ENCODE data around the gene GPRIN3.
"Not testable (repeated sequence)": the region's sequence is repeated elsewhere in the genome, so short reads cannot be mapped to it uniquely, and the experiment has no call there.

The GPRIN3 gene

DNA sequence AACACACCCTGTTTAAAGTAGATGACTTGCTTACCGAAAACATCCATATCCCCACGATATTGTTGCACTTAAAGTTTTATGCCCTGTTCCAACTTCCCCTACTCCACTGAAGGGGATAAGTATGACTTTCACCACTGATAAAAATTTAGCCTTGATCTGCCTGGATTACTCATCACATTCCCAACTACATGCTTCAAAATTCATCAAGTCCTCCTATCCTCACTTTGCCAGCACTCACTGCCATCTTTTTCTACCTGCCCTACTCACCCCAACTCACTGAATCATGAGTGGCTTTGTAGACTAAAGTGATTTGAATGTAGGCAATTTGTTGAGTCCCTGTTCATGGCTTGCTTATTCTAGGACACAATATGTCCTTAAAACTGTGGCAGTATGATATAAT, 12.2 kb upstream of the GPRIN3 start:
- H3K4me3 ChIP-seq (replicated peaks; ENCODE audit: low read depth, low read length): no peak overlapping the region
- DNase-seq (ENCODE audit: extremely low read depth, low read depth): no peak
- TF ChIP-seq, protein P1, sequence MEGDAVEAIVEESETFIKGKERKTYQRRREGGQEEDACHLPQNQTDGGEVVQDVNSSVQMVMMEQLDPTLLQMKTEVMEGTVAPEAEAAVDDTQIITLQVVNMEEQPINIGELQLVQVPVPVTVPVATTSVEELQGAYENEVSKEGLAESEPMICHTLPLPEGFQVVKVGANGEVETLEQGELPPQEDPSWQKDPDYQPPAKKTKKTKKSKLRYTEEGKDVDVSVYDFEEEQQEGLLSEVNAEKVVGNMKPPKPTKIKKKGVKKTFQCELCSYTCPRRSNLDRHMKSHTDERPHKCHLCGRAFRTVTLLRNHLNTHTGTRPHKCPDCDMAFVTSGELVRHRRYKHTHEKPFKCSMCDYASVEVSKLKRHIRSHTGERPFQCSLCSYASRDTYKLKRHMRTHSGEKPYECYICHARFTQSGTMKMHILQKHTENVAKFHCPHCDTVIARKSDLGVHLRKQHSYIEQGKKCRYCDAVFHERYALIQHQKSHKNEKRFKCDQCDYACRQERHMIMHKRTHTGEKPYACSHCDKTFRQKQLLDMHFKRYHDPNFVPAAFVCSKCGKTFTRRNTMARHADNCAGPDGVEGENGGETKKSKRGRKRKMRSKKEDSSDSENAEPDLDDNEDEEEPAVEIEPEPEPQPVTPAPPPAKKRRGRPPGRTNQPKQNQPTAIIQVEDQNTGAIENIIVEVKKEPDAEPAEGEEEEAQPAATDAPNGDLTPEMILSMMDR (IDR thresholded peaks at IDR 0.05; ENCODE audit: low read depth, low read length, missing control alignments): no peak

DNA sequence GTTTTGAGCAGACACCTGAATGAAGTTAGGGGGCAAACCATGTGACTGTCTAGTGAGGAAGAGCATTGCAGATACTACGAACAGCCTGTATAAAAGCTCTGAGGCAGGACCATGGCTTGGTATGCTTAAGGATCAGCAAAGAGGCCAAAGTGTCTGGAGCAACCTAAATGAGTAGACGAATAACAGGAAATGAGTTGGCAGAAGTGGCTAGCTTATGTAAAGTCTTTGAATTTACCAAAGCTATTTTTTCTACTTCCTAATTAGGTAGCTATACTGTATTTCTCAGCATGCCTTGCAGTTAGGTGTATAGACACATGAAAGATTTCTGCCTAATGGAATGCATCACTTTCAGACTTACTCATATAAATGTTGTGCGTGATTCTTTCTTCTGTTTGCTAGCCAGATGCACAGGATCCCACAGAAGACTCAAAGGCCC, 9.3 kb upstream of the GPRIN3 start:
- DNase-seq (ENCODE audit: extremely low read depth, low read depth): no peak
- TF ChIP-seq, protein P1 (IDR thresholded peaks at IDR 0.05; ENCODE audit: low read depth, low read length, missing control alignments): no peak
- no peak overlapping the region for H3K4me3 ChIP-seq (replicated peaks; ENCODE audit: low read depth, low read length)

DNA sequence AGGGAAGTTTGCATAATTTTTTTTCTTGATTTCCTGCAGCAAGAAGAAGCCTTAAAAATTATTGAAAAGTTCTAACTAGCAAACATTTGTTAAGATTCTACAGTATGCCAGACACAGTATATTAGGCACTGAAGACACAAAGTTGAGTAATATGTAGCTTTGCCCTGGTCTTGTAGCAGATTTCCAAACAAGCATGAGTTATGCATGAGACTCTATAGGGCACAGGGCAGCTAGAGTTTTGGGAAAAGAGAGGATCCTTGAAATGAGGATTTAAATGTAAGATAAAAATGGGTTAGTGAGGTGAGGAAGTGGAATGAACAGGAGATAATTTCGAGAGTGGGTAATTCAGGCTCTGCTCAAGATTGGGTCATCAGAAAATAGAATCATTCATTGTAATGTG, 8.6 kb upstream of the GPRIN3 start:
- no peak for DNase-seq (ENCODE audit: extremely low read depth, low read depth)
- no peak overlapping the region for H3K4me3 ChIP-seq (replicated peaks; ENCODE audit: low read depth, low read length)
- TF ChIP-seq, protein P1 (IDR thresholded peaks at IDR 0.05; ENCODE audit: low read depth, low read length, missing control alignments): no peak

DNA sequence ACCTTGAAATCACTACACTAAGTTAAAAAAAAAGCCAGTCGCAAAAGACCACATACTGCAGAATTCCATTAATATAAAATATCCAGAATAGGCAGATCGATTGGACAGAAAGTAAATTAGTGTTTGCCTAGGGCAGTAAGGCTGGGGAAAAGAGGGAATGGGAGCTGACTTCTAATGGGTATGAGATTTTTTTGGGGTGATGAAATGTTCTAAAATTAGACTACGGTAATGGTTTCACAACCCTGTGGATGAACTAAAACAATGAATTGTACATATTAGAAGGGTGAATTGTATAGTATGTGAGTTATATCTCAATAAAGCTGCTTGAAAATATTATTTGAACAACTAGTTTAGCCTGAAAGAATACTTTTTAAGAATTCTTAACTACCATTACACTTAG, 6.7 kb upstream of the GPRIN3 start:
- TF ChIP-seq, protein P1 (IDR thresholded peaks at IDR 0.05; ENCODE audit: low read depth, low read length, missing control alignments): no peak
- H3K4me3 ChIP-seq (replicated peaks; ENCODE audit: low read depth, low read length): no peak overlapping the region
- DNase-seq (ENCODE audit: extremely low read depth, low read depth): no peak

DNA sequence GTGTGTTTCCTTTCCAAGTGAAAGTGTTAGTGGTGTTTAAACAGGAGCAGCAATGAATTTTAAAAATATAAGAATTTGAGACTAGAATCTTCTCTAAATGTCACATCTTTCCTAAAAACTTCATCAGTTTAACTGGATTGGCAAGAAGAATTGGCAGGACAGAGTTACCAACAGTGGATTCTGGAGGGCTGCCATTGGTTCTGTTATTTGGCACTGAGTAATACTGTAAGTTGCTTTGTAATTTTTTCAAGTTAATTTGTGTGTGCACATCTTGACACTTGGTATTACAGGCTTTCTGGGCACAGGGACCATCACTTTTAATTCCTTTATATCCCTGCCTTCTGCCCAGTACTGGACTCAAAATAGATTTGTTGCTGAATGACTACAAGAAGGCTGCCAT, 4.5 kb upstream of the GPRIN3 start:
- H3K4me3 ChIP-seq (replicated peaks; ENCODE audit: low read depth, low read length): no peak overlapping the region
- TF ChIP-seq, protein P1 (IDR thresholded peaks at IDR 0.05; ENCODE audit: low read depth, low read length, missing control alignments): no peak
- DNase-seq (ENCODE audit: extremely low read depth, low read depth): no peak

DNA sequence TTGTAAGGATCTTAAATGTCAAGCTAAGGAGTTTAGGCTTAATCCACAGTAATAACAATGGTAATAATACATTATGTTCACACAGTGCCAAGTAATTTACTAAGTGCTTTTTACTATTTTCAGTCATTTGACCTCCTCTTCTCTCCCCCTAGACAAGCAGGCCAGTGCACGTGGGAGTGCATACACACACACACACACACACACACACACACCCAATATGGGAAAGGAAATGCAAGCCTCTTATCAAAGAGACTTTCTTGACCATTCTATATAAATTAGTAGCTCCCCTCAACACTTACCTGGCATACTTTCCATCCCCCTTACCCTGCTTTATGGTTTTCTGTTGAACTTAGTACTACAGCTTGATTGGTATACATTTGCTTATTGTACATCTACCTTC, 3.8 kb upstream of the GPRIN3 start:
- TF ChIP-seq, protein P1 (IDR thresholded peaks at IDR 0.05; ENCODE audit: low read depth, low read length, missing control alignments): no peak
- H3K4me3 ChIP-seq (replicated peaks; ENCODE audit: low read depth, low read length): no peak overlapping the region
- no peak for DNase-seq (ENCODE audit: extremely low read depth, low read depth)

DNA sequence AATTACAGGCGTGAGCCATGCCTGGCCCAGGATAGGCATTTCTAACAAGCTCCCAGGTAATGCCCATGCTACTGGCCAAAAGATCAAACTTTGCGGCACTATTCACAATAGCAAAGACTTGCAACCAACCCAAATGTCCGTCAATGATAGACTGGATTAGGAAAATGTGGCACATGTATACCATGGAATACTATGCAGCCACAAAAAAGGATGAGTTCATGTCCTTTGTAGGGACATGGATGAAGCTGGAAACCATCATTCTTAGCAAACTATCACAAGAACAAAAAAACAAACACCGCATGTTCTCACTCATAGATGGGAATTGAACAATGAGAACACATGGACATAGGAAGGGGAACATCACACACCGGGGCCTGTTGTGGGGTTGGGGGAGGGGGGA, 1.6 kb upstream of the GPRIN3 start:
- not testable (repeated sequence) for H3K4me3 ChIP-seq (replicated peaks; ENCODE audit: low read depth, low read length); DNase-seq (ENCODE audit: extremely low read depth, low read depth)

Measured in HFF-Myc (cell line).